Small intestine (tissue), 7 donors: Measurements from ENCODE around the gene ZNF518B. TPM values are rescaled to one million over a fixed set of nuclear protein-coding genes. Genes with fewer than 3 reads are reported as not detected.

Experiments
- DNase-seq, 2 donors: peaks; one replicate each; pipeline versions ENCODE4 v3.0.0 to v3.0.0-alpha.2; 2013
- FAIRE-seq: peaks from 2 replicates; lab custom pipeline; 2012; peaks lifted over from hg19 to GRCh38; lab: Jason Lieb, UNC
- H3K27ac ChIP-seq, 3 donors: one replicate each; pipeline ENCODE4 v1.5.1; 2013; ENCODE audit warnings: low read length in 2 of 3, mild to moderate bottlenecking in 2 of 3, control low read depth in 1 of 3, inconsistent platforms in 1 of 3, low read depth in 1 of 3, moderate library complexity in 1 of 3
- H3K27me3 ChIP-seq, 3 donors: one replicate each; pipeline ENCODE4 v1.6.1; 2013; ENCODE audit warnings: low read length in 3 of 3, inconsistent platforms in 1 of 3; ENCODE audit not compliant: control insufficient read depth in 3 of 3, insufficient read depth in 3 of 3
- H3K36me3 ChIP-seq, 3 donors: one replicate each; pipeline ENCODE4 v1.6.1; 2013; ENCODE audit warnings: low read length in 3 of 3, inconsistent platforms in 1 of 3, low read depth in 1 of 3, mild to moderate bottlenecking in 1 of 3, moderate library complexity in 1 of 3; ENCODE audit not compliant: control insufficient read depth in 3 of 3, insufficient read depth in 2 of 3
- H3K4me1 ChIP-seq, 3 donors: one replicate each; pipeline ENCODE4 v1.6.1; 2013; ENCODE audit warnings: low read length in 2 of 3, inconsistent platforms in 1 of 3, low read depth in 1 of 3, mild to moderate bottlenecking in 1 of 3, moderate library complexity in 1 of 3; ENCODE audit not compliant: control insufficient read depth in 3 of 3, insufficient read depth in 2 of 3
- H3K4me3 ChIP-seq, 3 donors: one replicate each; pipeline ENCODE4 v1.5.1; 2013; ENCODE audit warnings: low read length in 3 of 3, control low read depth in 1 of 3, inconsistent platforms in 1 of 3, low read depth in 1 of 3, mild to moderate bottlenecking in 1 of 3, moderate library complexity in 1 of 3
- H3K9me3 ChIP-seq, 2 donors: one replicate each; pipeline ENCODE4 v1.6.1; 2013; ENCODE audit warnings: low read depth in 1 of 2, low read length in 1 of 2; ENCODE audit not compliant: control insufficient read depth in 2 of 2, insufficient read depth in 1 of 2
- WGBS, 3 donors: extraction: QIAGEN DNeasy Blood & Tissue Kit; methylation state at CpG; one replicate each; pipeline ENCODE4 v1.1.7; 2013; 5-methylcytosine and 5-hydroxymethylcytosine counted together
- polyA plus RNA-seq, 4 donors: library from polyadenylated mRNA; stranded (reverse) in 3 of 4; unstranded in 1 of 4; fragments of 200-250 nt in 3 of 4; fragments of 120-200 nt in 1 of 4; gene quantifications; one replicate each; pipeline versions ENCODE4 v1.2.1 to v1.2.3, GENCODE V29; 2013
- donor health status: healthy with polysubstance abuse.
- donor health status: control.
- donor health status: control.
- donor health status: Bipolar disorder and iron deficiency.
- donor health status: healthy.

The ZNF518B gene
- polyA plus RNA-seq, 4 donors, result 4.3 to 17.1 (median 6.0) TPM

DNA sequence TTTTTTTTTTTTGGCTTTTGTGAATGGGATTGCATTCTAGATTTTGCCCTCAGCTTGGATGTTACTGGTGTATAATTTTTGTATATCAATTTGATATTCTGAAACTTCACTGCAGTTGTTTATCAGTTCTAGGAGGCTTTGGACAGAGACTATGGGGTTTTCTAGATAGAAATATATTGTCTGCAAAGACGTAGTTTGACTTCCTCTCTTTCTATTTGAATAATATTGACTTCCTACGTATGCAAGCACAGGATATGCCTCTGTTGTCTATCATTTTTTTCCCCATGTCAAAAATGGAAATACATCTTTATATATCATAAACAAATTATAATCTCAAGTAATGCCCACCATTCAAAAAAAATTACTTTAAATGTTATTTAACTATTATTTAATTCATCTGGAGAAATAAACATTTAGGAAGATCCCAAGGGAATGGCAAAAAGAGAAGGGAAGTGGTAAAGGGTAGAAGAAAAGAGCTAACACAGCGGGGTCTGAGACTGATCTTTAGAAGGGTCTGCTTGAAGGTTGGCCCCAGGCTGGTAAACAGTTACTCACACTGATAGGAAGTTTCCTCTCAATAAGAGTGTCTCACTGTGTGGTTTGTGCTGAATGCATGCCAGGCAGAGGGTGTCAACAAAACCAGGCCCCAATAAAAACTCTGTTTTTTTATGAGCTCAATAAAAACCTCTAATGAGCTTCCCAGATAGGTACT, 35.7 kb downstream of the ZNF518B start:
- no peaks in the 10 kb centered on the region for H3K27me3 ChIP-seq
- FAIRE-seq (no peak), DNase-seq (peak; percentile 10 to 54)
- no peak overlapping the region for H3K27ac ChIP-seq
- no peaks in the 10 kb centered on the region for H3K4me1 ChIP-seq
- H3K9me3 ChIP-seq, result peaks cover 0 to 3% of the 10 kb centered on the region in 2 donors
- no peaks in the 10 kb centered on the region for H3K36me3 ChIP-seq
- H3K4me3 ChIP-seq, result no peak overlapping the region
- WGBS, 3 donors, result 30 to 43% (median 40%) methylated on average over 3 of the region's 3 CpGs

- Histone ChIP-seq H3K27me3 (no peaks in the 10 kb centered on the region), H3K27ac (no peak overlapping the region), H3K9me3 (peaks cover 0 to 3% of the 10 kb centered on the region in 2 donors), H3K36me3 (no peaks in the 10 kb centered on the region), H3K4me3 (no peak overlapping the region), H3K4me1 (no peaks in the 10 kb centered on the region)
- FAIRE-seq (no peak), DNase-seq (no peak)
- 92 to 99% (median 92%) methylated on average over 6 of the region's 6 CpGs for WGBS, 3 donors
Observed at GRCh38 chr4:10417740-10418139, 39.5 kb downstream of the ZNF518B start.

DNA sequence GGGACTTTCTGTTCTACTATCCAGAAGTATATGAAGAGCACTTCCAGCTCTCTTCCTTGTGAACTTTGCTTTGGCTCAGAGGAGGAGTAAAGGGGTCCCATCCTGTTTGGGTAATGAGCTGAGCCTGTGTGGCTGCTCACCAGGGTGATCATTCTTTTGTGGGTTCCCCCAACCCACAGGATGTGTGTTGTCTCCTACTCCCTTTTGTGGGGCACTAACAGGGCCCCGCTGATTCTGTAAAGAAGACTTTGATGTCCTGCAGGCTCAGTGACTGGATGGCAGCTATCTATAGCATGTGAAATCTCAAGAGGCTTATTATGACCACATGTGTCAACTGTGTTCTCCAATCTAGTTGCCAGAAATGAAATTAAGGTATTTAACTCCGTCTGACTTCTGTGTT, 40.8 kb downstream of the ZNF518B start:
- Histone ChIP-seq H3K9me3 (peaks cover 0 to 3% of the 10 kb centered on the region in 2 donors), H3K4me1 (no peaks in the 10 kb centered on the region), H3K4me3 (no peak overlapping the region), H3K27me3 (no peaks in the 10 kb centered on the region), H3K36me3 (no peaks in the 10 kb centered on the region), H3K27ac (no peak overlapping the region)
- WGBS, 3 donors, result 61 to 86% (median 69%) methylated on average over 2 of the region's 2 CpGs
- FAIRE-seq (no peak), DNase-seq (no peak)

GRCh38 chr4:10413177-10413576, 44.0 kb downstream of the ZNF518B start:
- Histone ChIP-seq H3K36me3 (no peaks in the 10 kb centered on the region), H3K9me3 (no peaks in the 10 kb centered on the region), H3K4me3 (no peak overlapping the region), H3K27ac (no peak overlapping the region), H3K27me3 (no peaks in the 10 kb centered on the region), H3K4me1 (no peaks in the 10 kb centered on the region)
- DNase-seq (no peak), FAIRE-seq (no peak)
- WGBS, 3 donors, result 53 to 60% (median 58%) methylated on average over 2 of the region's 2 CpGs

DNA sequence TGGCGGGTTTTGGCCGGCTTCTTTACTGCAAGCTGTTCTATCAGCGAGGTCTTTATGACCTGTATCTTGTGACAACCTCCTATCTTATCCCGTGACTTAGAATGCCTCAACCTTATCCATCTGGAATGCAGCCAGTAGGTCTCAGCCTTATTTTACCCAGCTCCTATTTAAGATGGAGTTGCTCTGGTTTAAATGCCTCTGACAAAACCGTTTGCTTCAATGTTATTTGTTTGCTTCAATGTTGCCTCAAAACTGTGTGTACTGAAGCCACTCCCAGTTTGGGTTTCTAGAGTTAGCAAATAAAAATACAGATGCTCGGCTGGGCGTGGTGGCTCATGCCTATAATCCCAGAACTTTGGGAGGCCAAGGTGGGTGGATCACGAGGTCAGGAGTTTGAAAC, 51.6 kb downstream of the ZNF518B start:
- DNase-seq (no peak), FAIRE-seq (no peak)
- Histone ChIP-seq H3K27me3 (no peaks in the 10 kb centered on the region), H3K4me3 (no peak overlapping the region), H3K9me3 (no peaks in the 10 kb centered on the region), H3K27ac (no peak overlapping the region), H3K36me3 (no peaks in the 10 kb centered on the region), H3K4me1 (no peaks in the 10 kb centered on the region)
- 44 to 67% (median 53%) methylated on average over 8 of the region's 8 CpGs for WGBS, 3 donors

- FAIRE-seq (no peak), DNase-seq (peak; percentile 50 to 55)
- Histone ChIP-seq H3K27me3 (no peaks in the 10 kb centered on the region), H3K27ac (no peak overlapping the region), H3K36me3 (no peaks in the 10 kb centered on the region), H3K4me1 (no peaks in the 10 kb centered on the region), H3K4me3 (no peak overlapping the region), H3K9me3 (no peaks in the 10 kb centered on the region)
- 69 to 71% (median 69%) methylated on average over 6 of the region's 6 CpGs for WGBS, 3 donors
Observed at GRCh38 chr4:10403633-10404445, 53.4 kb downstream of the ZNF518B start.

DNA sequence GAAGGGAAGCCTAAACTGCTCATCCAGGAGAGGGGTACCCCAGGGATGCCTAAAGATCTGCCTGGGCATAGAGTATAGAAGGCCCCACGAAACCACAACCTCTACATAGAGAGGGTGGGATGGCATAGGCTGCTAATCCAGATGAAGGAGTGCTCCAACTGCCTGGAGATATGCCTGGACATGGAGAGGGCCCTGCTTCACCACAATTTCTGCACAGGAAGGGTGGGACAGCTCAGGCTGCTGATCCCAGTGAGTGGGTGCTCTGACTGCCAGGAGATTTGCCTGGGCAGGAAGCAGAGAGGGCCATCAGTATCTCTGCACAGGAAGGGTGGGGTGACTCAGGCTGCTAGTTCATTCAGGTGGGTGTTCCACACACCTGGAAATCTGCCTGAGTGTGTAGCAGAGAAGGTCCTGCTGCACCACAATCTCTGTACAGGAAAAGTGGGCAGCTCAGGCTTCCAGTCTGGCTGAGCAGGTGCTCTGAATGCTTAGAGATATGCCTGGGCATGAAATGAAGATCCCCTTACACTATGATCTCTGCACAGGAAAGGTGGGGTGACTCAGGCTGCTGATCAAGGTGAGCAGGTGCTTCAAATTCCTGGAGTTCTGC, 61.1 kb downstream of the ZNF518B start:
- H3K36me3 ChIP-seq, result no peaks in the 10 kb centered on the region
- no peaks in the 10 kb centered on the region for H3K27me3 ChIP-seq
- no peak for FAIRE-seq
- 50 to 78% (median 67%) methylated on average over 1 of the region's 1 CpG for WGBS, 3 donors
- no peak overlapping the region for H3K4me3 ChIP-seq
- no peaks in the 10 kb centered on the region for H3K9me3 ChIP-seq
- H3K4me1 ChIP-seq, result no peaks in the 10 kb centered on the region
- no peak for DNase-seq
- H3K27ac ChIP-seq, result no peak overlapping the region
